ENCODE data around the gene PRICKLE2.

PRICKLE2 gene

GRCh38 chr3:64160000-64160695 lies 65.1 kb downstream of the PRICKLE2 start:
- no peak for DNase-seq (ENCODE audit: low read depth)

GRCh38 chr3:64158334-64158733 lies 66.9 kb downstream of the PRICKLE2 start:
- no peak for DNase-seq (ENCODE audit: low read depth)

- DNase-seq (ENCODE audit: low read depth): no peak
Measured at GRCh38 chr3:64157150-64158035, 67.9 kb downstream of the PRICKLE2 start.

- DNase-seq (ENCODE audit: low read depth): no peak
Measured at GRCh38 chr3:64155328-64155727, 69.9 kb downstream of the PRICKLE2 start.

GRCh38 chr3:64152676-64153466 lies 72.4 kb downstream of the PRICKLE2 start:
- no peak for DNase-seq (ENCODE audit: low read depth)

GRCh38 chr3:64152086-64152485 lies 73.2 kb downstream of the PRICKLE2 start:
- no peak for DNase-seq (ENCODE audit: low read depth)

GRCh38 chr3:64151342-64151871 lies 73.9 kb downstream of the PRICKLE2 start:
- DNase-seq (ENCODE audit: low read depth): no peak

GRCh38 chr3:64150623-64151207 lies 74.6 kb downstream of the PRICKLE2 start:
- DNase-seq (ENCODE audit: low read depth): no peak

GRCh38 chr3:64149886-64150285 lies 75.4 kb downstream of the PRICKLE2 start:
- no peak for DNase-seq (ENCODE audit: low read depth)

GRCh38 chr3:64148955-64149653 lies 76.2 kb downstream of the PRICKLE2 start:
- DNase-seq (ENCODE audit: low read depth): no peak

- no peak for DNase-seq (ENCODE audit: low read depth)
Measured at GRCh38 chr3:64147211-64147610, 78.1 kb downstream of the PRICKLE2 start.

GRCh38 chr3:64145438-64145837 lies 79.8 kb downstream of the PRICKLE2 start:
- no peak for DNase-seq (ENCODE audit: low read depth)

- DNase-seq (ENCODE audit: low read depth): no peak
Measured at GRCh38 chr3:64144241-64144900, 80.9 kb downstream of the PRICKLE2 start.

GRCh38 chr3:64143409-64144130 lies 81.7 kb downstream of the PRICKLE2 start:
- no peak for DNase-seq (ENCODE audit: low read depth)

GRCh38 chr3:64141476-64141875 lies 83.8 kb downstream of the PRICKLE2 start:
- DNase-seq (ENCODE audit: low read depth): no peak

GRCh38 chr3:64140651-64141050 lies 84.6 kb downstream of the PRICKLE2 start:
- no peak for DNase-seq (ENCODE audit: low read depth)

GRCh38 chr3:64138656-64139375 lies 86.5 kb downstream of the PRICKLE2 start:
- no peak for DNase-seq (ENCODE audit: low read depth)

GRCh38 chr3:64138046-64138445 lies 87.2 kb downstream of the PRICKLE2 start:
- no peak for DNase-seq (ENCODE audit: low read depth)

- no peak for DNase-seq (ENCODE audit: low read depth)
Measured at GRCh38 chr3:64134882-64135281, 90.4 kb downstream of the PRICKLE2 start.
